SIG-M5 (cell line): ENCODE data around the gene MAN1C1.

ENCODE experiments used
- DNase-seq: peaks from one replicate; lab custom pipeline; 2025; lab: John Stamatoyannopoulos, UW

Gene MAN1C1

GRCh38 chr1:25763493-25763892 is 146.9 kb downstream of the MAN1C1 start:
- no peak for DNase-seq

DNA sequence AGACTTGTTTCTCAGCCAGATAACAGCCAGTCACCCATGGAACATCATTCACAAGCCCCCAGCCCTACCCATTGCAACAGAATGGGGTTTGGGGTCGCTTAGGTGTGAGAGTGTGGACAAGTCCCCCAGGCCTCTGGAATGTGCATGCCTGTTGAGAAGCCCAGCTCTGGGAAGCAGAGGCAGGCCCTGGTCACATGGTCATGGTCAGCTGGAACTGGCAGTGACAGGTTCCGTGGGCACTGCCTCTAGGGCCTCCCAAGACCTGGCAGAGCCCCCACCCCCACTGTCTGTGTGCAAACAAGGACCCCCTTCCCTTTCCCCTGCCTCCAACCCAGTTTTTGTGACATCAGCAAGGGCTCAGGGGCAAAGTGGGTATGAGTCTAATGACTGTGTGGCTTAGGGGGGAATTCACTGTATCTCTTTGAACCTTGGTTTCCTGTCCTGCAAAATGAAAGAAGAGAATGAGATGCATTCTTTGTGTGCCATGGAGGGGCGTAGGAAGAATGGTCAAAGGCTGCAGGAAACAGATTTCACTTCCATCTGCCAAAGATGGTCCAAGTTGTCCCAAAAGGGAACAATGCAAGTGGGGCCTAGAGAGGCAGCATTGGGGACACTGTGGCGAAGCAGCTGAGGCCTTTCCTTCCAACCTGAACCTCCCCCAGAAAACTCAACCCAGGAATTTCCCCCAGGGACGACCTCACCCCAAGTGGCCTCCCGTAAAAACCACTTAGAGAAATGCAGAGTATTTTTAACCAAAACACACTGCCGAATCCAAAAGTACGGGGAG is 148.7 kb downstream of the MAN1C1 start:
- DNase-seq: no peak

- no peak for DNase-seq
Measured at GRCh38 chr1:25765923-25766589, 149.5 kb downstream of the MAN1C1 start.

DNA sequence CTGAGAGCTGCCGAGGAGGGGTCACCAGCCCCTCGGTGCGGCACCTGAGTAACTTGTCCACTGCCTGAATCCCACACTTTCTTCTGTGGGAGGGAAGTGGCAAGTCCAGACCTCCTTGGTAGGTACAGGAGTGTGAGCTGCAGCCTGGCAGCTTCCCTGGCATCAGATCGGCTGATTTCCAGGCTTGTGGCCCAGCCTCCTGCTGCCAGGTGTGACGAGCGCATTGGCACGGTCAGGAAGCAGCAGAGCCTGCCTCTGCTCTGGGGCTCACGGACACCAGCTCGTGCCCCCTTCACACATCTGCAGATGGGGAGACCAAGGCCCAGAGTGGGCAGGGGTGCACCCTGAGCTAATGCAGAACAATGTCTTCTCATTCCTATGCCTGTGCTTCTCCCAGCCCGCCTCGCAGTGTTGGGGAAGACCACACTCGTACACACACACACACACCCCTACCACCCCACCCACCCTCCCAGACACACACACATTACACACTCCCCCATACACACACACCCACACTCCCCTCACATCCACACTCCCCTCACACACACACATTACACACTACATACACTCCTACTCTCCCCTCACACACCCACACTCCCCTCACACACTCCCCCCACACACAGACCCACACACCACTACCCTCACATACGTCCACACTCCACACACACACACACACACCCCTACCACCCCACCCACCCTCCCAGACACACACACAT is 150.3 kb downstream of the MAN1C1 start:
- no peak for DNase-seq

GRCh38 chr1:25767437-25767770 is 150.8 kb downstream of the MAN1C1 start:
- no peak for DNase-seq

- DNase-seq: no peak
Measured at GRCh38 chr1:25768999-25769398, 152.4 kb downstream of the MAN1C1 start.

DNA sequence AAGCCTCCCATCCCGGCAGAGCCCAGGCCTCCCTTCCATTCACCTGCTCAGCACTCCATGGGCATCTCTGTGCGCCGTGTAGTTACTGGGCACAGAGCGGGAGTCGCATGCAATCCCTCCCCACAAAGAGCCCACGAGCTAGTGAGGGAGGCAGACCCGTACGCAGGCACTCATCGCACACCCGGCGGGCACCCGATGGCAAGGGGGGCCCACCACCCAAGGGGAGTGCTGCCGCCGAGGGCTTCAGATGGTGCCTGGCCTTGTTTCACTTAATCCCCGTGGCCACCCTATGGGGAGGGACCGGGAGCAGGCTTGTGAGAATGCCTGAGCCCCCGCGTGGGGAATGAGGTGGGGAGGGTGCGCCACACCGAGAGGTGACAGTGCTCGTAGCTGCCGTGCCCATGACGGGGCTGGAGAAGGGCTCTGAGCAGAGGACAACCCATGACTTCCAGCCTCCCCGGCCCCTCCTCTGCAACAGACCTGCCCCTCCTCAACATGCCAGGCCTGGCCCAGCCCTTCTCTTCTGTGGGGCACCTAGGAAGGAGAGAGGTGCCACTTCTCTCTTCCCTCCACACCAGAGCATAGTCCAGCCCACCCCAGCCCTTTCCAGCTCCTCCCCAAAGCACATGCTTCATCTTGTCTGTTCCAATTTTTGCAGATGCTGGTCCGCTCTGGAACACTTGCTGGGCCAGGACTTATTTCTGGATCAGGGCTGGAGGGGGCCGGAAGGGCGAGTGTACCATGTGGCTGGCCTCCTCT is 153.2 kb downstream of the MAN1C1 start:
- DNase-seq: no peak

DNA sequence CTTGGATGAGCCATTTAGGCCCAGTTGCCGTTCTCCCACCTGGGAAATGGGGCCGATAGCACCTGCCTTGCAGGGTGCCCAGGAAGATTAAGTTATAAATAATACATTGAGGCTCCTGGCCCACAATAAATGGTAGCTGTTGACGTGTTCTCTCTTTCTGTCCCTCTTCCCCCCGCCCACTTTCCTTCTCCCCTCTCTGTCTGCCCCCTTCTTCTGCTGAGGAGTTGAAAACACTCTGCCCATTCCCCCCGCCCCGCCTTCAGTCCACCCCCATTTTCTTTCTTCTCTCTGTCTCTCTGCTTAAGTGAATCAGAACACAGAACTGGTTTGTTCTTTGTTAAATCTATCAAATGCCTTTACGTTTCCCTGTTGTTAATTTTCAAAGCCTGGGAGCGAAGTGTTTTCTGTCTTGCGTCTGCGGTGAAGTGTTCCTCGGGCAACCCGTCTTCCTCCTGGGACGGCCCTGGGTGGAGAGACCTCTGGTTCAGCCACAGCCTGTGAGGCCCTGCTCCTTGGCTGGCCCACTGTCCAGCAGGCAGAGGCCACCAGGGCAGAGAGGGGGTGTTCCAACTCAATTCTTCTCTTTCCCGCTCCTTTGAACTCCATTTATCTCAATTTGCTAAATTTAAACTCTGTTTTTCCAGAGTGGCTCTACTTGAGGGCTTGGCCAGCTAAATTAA is 154.1 kb downstream of the MAN1C1 start:
- no peak for DNase-seq

DNA sequence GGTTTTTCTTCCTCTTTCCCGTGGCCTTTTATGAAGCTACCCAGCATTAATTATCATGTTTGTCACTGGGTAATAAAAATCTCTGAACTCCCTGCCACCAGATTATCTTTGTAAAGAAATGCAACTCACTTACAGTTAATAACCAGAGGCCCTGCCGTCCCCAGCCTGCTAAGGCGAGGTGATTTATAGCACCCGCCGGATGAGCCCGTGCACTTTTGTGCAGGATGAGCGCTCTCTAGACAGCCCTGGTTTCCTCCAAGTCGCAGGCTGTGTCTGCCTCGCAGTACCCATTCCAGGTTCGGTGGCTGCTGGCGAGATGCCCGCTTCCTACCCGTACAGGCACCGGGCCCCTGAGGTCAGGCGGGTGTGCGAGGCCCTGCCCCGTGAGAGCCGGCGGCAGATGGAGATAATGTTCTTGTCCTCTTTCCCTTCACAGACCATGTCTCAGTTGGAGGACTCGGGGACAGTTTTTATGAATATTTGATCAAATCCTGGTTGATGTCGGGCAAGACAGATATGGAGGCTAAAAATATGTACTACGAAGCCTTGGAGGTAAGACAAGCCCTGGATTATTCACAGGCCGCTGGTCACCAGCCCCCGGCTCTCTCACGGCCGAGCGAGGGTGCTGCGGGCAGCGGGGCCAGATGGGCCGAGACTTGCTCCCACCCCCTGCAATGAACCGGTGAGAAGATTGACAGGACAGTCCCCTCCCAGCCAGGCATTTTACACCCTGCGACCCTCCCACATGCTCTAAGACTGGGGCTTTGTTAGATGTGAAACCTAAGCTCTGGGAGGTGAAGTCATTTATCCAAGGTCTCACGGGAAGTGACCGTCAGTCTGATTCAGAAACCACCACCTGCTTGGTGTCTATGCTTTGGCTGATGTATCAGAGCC is 154.9 kb downstream of the MAN1C1 start:
- DNase-seq: no peak

DNA sequence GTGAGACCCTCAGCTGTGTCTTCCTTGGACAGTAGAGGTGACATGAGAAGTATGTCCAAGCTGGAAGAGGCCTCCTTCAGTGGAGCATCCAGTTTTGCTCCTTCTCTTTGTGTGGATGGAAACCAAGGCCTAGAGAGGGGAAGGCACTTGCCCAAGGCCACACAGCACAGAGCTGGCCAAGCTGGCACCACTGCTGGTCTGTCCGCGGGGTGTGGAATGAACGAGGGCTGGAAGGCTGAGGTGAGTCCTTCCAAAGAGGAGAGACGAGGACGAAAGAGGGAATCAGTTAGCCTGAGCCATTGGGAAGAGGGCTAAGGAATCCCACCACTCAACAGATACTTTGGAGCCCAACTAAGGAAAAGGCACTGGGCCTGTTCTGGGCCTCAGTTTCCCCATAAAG is 155.6 kb downstream of the MAN1C1 start:
- no peak for DNase-seq

- DNase-seq: no peak
Measured at GRCh38 chr1:25772692-25773245, 156.2 kb downstream of the MAN1C1 start.

- DNase-seq: no peak
Measured at GRCh38 chr1:25773441-25774125, 157.0 kb downstream of the MAN1C1 start.

DNA sequence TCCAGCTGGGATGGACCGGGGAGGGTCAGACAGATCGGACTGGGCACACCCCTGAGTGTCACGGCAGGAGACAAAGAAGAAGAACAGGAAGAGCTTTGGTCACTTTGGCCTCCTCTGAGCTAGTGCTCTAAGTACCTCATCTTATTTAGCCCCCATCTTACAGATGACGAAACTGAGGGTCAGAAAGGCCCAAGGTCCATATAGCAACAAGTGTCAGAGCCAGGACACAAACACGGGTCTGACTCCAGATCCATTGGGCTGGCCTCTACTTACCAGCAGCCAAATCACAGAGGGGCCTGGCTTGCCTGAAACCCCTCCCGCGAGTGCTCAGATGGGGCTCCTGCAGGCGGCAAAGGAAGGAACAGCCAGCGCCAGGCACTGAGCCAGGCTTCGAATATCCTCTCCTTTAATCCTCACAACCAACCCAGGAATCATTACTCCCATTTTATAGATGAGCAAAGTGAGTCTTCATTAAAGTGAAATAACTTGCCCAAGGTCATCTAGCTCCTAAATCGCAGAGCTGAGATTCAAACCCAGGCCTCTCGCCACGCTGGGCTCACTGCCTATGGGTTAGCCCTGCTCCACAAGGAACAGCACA is 157.7 kb downstream of the MAN1C1 start:
- DNase-seq: no peak

- DNase-seq: no peak
Measured at GRCh38 chr1:25774921-25775771, 158.6 kb downstream of the MAN1C1 start.

DNA sequence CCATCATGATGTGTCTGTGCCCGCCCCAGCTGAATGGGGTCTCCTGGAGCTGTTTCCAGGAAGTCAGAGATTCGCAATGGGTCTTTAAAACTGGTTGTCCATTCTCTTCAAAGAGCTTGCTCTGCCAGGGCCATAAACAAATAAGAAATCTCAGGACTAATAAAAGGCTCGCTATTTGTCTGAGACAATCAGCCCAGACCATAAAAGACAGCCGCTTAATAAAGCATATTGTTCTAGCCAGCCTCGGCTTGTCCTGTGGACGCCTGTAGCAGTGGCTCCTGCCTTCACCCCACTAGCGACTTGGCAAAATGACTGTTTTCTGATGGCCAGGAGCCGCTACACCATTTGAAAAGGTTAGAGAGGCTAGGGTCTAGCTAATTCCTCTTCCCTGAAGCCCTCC is 162.8 kb downstream of the MAN1C1 start:
- no peak for DNase-seq

- DNase-seq: no peak
Measured at GRCh38 chr1:25779894-25780293, 163.3 kb downstream of the MAN1C1 start.

- no peak for DNase-seq
Measured at GRCh38 chr1:25780318-25781129, 163.9 kb downstream of the MAN1C1 start.

DNA sequence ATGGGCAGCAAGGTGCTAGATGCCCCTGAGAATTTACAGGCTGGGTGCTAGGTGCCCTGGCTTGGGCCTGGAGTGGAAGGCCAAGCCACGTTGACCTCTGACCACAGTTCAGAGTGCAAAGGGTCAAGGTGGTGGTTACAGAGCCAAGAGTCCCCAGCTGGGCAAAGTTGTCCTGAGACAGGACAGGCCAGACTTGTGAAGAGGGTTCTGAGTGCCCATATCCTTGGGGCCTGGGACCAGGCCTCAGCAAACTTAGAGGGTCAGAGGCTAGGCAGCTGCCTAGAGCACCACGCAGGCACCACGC is 164.5 kb downstream of the MAN1C1 start:
- no peak for DNase-seq
